Fibroblast of lung (primary cell): ENCODE data around the gene BLOC1S1. TPM values are rescaled to one million over a fixed set of nuclear protein-coding genes. Genes with fewer than 3 reads are reported as not detected.

Source experiments
- DNase-seq, 2 donors: peaks; one replicate each; pipeline versions ENCODE4 v3.0.0 to v3.0.0-alpha.2; 2010; ENCODE audit warnings: low read depth in 2 of 2
- H2AFZ ChIP-seq: 2 replicates; pipeline ENCODE4 v1.5.1; 2012; ENCODE audit warnings: low read length, control low read depth, inconsistent platforms
- H3K27ac ChIP-seq: 2 replicates; pipeline ENCODE4 v1.5.1; 2011; ENCODE audit warnings: low read length, control low read depth; ENCODE audit not compliant: insufficient read depth
- H3K27me3 ChIP-seq: 2 replicates; pipeline ENCODE4 v1.5.1; 2011; ENCODE audit warnings: mild to moderate bottlenecking, low read length; ENCODE audit not compliant: control insufficient read depth, insufficient read depth
- H3K36me3 ChIP-seq: 2 replicates; pipeline ENCODE4 v1.5.1; 2011; ENCODE audit warnings: low read length; ENCODE audit not compliant: control insufficient read depth, insufficient read depth
- H3K4me1 ChIP-seq: 2 replicates; pipeline ENCODE4 v1.5.1; 2011; ENCODE audit warnings: low read length; ENCODE audit not compliant: control insufficient read depth, insufficient read depth; ENCODE audit errors: extremely low read depth
- H3K4me2 ChIP-seq: 2 replicates; pipeline ENCODE4 v1.5.1; 2011; ENCODE audit warnings: low read length, control low read depth; ENCODE audit not compliant: insufficient read depth; ENCODE audit errors: extremely low read depth
- H3K4me3 ChIP-seq, 4 experiments: fragments of 200-600 bp in 1 of 4; sonication (generic) in 1 of 4; replicated peaks in 1 of 4; 2 replicates each; pipeline ENCODE4 v1.5.1; 2011 to 2016; ENCODE audit warnings: low read length in 4 of 4, low read depth in 3 of 4, mild to moderate bottlenecking in 3 of 4, control low read depth in 2 of 4, inconsistent platforms in 1 of 4, mixed read lengths in 1 of 4; ENCODE audit not compliant: insufficient read depth in 1 of 4; ENCODE audit errors: control extremely low read depth in 1 of 4
- H3K79me2 ChIP-seq: 2 replicates; pipeline ENCODE4 v1.5.1; 2012; ENCODE audit warnings: mild to moderate bottlenecking, low read length, inconsistent platforms; ENCODE audit not compliant: control insufficient read depth, insufficient read depth
- H3K9ac ChIP-seq: 2 replicates; pipeline ENCODE4 v1.5.1; 2011; ENCODE audit warnings: mild to moderate bottlenecking, low read length, control low read depth; ENCODE audit not compliant: insufficient read depth
- H3K9me3 ChIP-seq: 2 replicates; pipeline ENCODE4 v1.5.1; 2012; ENCODE audit warnings: low read depth, low read length; ENCODE audit not compliant: control insufficient read depth, insufficient read depth
- H4K20me1 ChIP-seq: 2 replicates; pipeline ENCODE4 v1.5.1; 2011; ENCODE audit warnings: low read length; ENCODE audit not compliant: control insufficient read depth, insufficient read depth; ENCODE audit errors: extremely low read depth
- EZH2 ChIP-seq: IDR thresholded peaks from 2 replicates; pipeline ENCODE4 v1.5.1; 2012; ENCODE audit warnings: low read length, control low read depth, mild to moderate bottlenecking; ENCODE audit errors: missing control alignments
- polyA plus RNA-seq, 2 donors: library from polyadenylated mRNA; depleted of rRNA in 1 of 2; stranded (reverse) in 1 of 2; unstranded in 1 of 2; fragments of >200 nt; gene quantifications; 2 replicates each; pipeline ENCODE4 v1.2.1, GENCODE V29; 2011 to 2012; ENCODE audit warnings: missing spikeins in 1 of 2
- total RNA-seq: library from RNA; depleted of rRNA; stranded (reverse); fragments of >200 nt; gene quantifications from 2 replicates; pipeline ENCODE4 v1.2.1, GENCODE V29; 2014
- TF ChIP-seq, protein P1 (sequence below), 2 donors: IDR thresholded peaks in 1 of 2; conservative IDR thresholded peaks in 1 of 2; 1 replicate in 1 of 2; 2 replicates in 1 of 2; pipeline ENCODE4 v1.5.1; 2011 to 2012; ENCODE audit warnings: low read length in 2 of 2, control low read depth in 1 of 2, inconsistent platforms in 1 of 2, low read depth in 1 of 2, mild to moderate bottlenecking in 1 of 2

BLOC1S1 gene
- total and polyA plus RNA-seq, 2 donors (not counting 1 experiment from before 2014, with no cell fraction given): 103 to 163 TPM

DNA sequence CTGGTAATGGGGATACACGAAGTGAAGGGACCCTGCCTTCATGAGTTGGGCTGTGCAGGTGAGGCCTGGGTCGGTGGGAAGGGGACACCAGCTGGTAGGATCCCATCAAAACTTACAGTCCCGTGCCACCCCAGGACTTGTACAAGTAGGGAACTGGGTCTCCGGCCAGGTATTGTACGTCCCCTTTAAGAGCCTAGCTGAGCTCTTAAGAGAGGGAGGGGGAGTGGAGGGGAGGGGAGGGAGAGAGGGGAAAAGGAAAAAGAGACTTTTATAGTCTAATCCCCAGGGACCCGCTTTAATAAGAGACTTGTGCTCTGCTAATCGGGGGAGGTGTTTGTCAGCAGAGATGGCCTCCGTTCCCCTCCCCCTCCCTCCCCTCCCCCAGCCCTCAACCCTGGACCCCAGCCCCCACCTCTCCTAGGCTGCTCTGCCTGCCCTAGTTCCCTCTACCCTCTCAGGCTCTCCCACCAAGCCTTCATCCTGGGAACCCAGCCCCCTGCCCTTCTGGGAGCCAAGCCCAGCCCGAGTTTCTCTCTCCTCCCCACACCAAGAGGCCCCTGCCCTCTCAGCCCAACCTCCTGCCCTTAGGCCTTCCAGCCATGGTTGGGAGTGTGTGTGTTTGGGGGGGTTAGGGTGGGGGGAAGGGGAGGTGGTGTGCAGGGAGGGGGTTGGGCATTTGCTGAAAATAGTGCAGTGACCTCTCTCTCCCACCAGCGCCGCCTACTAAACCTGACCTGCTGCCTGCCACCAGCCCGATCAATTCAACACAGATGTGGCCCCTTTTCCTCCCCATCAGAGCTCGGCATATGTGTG, 29.7 kb downstream of the BLOC1S1 start:
- peak in 1 of 2 donors; percentile 68 for DNase-seq
- H2AFZ ChIP-seq: no peak overlapping the region
- peaks cover 16% of the 10 kb centered on the region for H3K4me1 ChIP-seq
- peaks cover 2% of the 10 kb centered on the region for H3K36me3 ChIP-seq
- H3K9ac ChIP-seq: no peak overlapping the region
- H3K4me3 ChIP-seq: peak overlapping the region; percentile 13 to 75 (median 48)
- H4K20me1 ChIP-seq: no peaks in the 10 kb centered on the region
- no peaks in the 10 kb centered on the region for H3K9me3 ChIP-seq
- no peaks in the 10 kb centered on the region for H3K79me2 ChIP-seq
- H3K27ac ChIP-seq: no peak overlapping the region
- H3K27me3 ChIP-seq: no peaks in the 10 kb centered on the region
- TF ChIP-seq, protein P1, sequence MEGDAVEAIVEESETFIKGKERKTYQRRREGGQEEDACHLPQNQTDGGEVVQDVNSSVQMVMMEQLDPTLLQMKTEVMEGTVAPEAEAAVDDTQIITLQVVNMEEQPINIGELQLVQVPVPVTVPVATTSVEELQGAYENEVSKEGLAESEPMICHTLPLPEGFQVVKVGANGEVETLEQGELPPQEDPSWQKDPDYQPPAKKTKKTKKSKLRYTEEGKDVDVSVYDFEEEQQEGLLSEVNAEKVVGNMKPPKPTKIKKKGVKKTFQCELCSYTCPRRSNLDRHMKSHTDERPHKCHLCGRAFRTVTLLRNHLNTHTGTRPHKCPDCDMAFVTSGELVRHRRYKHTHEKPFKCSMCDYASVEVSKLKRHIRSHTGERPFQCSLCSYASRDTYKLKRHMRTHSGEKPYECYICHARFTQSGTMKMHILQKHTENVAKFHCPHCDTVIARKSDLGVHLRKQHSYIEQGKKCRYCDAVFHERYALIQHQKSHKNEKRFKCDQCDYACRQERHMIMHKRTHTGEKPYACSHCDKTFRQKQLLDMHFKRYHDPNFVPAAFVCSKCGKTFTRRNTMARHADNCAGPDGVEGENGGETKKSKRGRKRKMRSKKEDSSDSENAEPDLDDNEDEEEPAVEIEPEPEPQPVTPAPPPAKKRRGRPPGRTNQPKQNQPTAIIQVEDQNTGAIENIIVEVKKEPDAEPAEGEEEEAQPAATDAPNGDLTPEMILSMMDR (conservative IDR thresholded peaks at IDR 0.05 in 1 of 2, IDR thresholded peaks at IDR 0.05 in 1 of 2; ENCODE audit: low read depth in 1 of 2, low read length in 2 of 2): no peak
- no peak for TF ChIP-seq EZH2
- H3K4me2 ChIP-seq: peak overlapping the region; percentile 61

DNA sequence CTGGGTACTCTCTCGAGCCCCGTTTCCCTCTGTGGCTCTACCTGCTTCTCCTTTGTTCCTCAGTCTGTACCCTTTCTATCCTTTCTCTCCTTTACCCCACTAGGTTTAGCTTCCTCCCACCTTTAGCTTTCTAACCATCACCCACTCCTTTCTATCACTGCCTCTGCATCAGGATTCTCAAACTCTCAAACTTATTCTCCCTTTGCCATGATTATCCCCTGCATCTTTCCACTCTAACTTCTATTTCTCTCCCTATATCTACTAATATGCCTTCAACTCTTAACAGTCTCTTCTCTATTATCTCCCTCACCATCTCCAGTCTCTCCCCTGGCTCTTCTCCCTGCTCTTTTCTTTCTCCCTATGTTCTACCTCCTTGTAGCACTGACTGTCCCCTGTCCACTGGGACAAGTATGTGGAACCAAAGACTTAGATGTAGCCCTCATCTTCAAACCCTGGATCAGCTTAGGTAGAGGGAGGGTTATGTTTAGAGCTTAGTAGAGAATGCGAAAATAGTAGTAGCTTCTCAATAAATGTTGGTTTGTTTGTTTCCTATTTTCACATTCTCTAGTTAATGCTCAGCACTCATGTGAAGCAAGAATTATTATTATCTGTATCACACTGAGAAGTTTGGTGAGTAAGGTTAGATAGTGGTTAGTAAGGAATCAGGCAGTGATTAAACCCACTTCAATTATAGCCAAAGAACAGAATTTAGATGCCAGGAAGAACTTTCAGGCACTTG, 30.5 kb downstream of the BLOC1S1 start:
- Histone ChIP-seq H3K4me3 (peak overlapping the region in 2 of 4 experiments; percentile 17 to 32), H3K79me2 (no peaks in the 10 kb centered on the region), H3K4me1 (peaks cover 16% of the 10 kb centered on the region), H3K36me3 (peaks cover 7% of the 10 kb centered on the region), H3K9ac (no peak overlapping the region), H4K20me1 (no peaks in the 10 kb centered on the region), H3K27ac (no peak overlapping the region), H3K4me2 (no peak overlapping the region), H2AFZ (no peak overlapping the region), H3K9me3 (no peaks in the 10 kb centered on the region), H3K27me3 (no peaks in the 10 kb centered on the region)
- TF ChIP-seq EZH2: no peak
- TF ChIP-seq, protein P1 (conservative IDR thresholded peaks at IDR 0.05 in 1 of 2, IDR thresholded peaks at IDR 0.05 in 1 of 2; ENCODE audit: low read depth in 1 of 2, low read length in 2 of 2): no peak
- DNase-seq: peak in 1 of 2 donors; percentile 40

DNA sequence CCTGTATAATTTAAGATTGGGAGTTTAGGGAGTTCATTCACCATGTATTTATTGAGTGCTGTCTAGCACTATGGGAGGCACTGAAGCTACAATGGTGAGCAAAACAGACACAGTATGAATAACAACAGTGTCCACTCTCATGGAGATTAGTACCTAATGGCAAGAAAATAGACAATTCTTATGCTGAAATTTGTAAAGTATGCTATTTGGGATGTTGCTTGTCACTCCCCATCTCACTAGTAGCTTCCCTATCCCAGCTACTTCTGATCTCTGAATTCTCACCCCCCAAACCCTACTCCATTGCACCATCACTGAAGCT, 31.0 kb downstream of the BLOC1S1 start:
- Histone ChIP-seq H2AFZ (no peak overlapping the region), H3K9ac (no peak overlapping the region), H3K9me3 (no peaks in the 10 kb centered on the region), H3K4me2 (no peak overlapping the region), H3K27me3 (no peaks in the 10 kb centered on the region), H3K79me2 (no peaks in the 10 kb centered on the region), H3K27ac (no peak overlapping the region), H3K36me3 (peaks cover 8% of the 10 kb centered on the region), H3K4me3 (no peak overlapping the region), H4K20me1 (no peaks in the 10 kb centered on the region), H3K4me1 (peaks cover 16% of the 10 kb centered on the region)
- TF ChIP-seq, protein P1 (conservative IDR thresholded peaks at IDR 0.05 in 1 of 2, IDR thresholded peaks at IDR 0.05 in 1 of 2; ENCODE audit: low read depth in 1 of 2, low read length in 2 of 2): no peak
- TF ChIP-seq EZH2: no peak
- DNase-seq: no peak
